ENCODE data around the gene DNLZ. TPM values are rescaled to one million over a fixed set of nuclear protein-coding genes. Genes with fewer than 3 reads are reported as not detected.

The DNLZ gene
- total and polyA plus RNA-seq, 11 donors: 21.3 to 67.8 (median 33.6) TPM

- H3K4me3 ChIP-seq: no peak overlapping the region
- H3K36me3 ChIP-seq: peaks cover 0 to 38% (median 8%) of the 10 kb centered on the region in 9 donors
- peak; percentile 80 to 92 (median 84) for TF ChIP-seq CTCF (IDR thresholded peaks at IDR 0.05)
- no peak for TF ChIP-seq POLR2A (IDR thresholded peaks at IDR 0.05)
- H3K9me3 ChIP-seq: no peaks in the 10 kb centered on the region
- ATAC-seq (peak in 1 of 4 donors; percentile 34), DNase-seq (peak in 4 of 5 donors; percentile 65 to 85 (median 72))
- peaks cover 0 to 46% (median 26%) of the 10 kb centered on the region in 12 donors for H3K4me1 ChIP-seq
- intact Hi-C loops (cut with DNase I): loop anchor here in 7 of 10 donors (1.0 to 10.0 kb wide), 4 partner anchors 57 to 65 kb away; partner anchors contain the start of gene SNAPC4 (in 6 of the 7)
- WGBS, 4 donors: 58 to 76% (median 69%) methylated on average over 16 to 32 of the region's 32 CpGs
- H3K27me3 ChIP-seq: no peaks in the 10 kb centered on the region
- H3K27ac ChIP-seq: peak overlapping the region in 3 of 12 donors; percentile 2 to 94 (median 30)
These were observed 24.2 kb downstream of the DNLZ start for GRCh38 chr9:136339173-136339957.

- 91 to 97% (median 96%) methylated on average over 6 to 25 of the region's 25 CpGs for WGBS, 4 donors
- Histone ChIP-seq H3K4me3 (no peak overlapping the region), H3K27ac (no peak overlapping the region), H3K4me1 (peaks cover 0 to 38% (median 23%) of the 10 kb centered on the region in 12 donors), H3K9me3 (no peaks in the 10 kb centered on the region), H3K36me3 (peaks cover 0 to 38% (median 8%) of the 10 kb centered on the region in 9 donors), H3K27me3 (no peaks in the 10 kb centered on the region)
- DNase-seq (no peak), ATAC-seq (no peak)
- intact Hi-C loops (cut with DNase I): loop anchor here in 5 of 10 donors (2.0 to 10.0 kb wide), 3 partner anchors 58 to 66 kb away; partner anchors contain the start of gene SNAPC4 (in 4 of the 5)
- TF ChIP-seq POLR2A (IDR thresholded peaks at IDR 0.05) (no peak), CTCF (IDR thresholded peaks at IDR 0.05) (no peak)
These were observed 25.0 kb downstream of the DNLZ start for GRCh38 chr9:136338511-136338910.

GRCh38 chr9:136337416-136338395, 25.8 kb downstream of the DNLZ start:
- intact Hi-C loops (cut with DNase I): loop anchor here in 5 of 10 donors (2.0 to 10.0 kb wide), 3 partner anchors 59 to 67 kb away; partner anchors contain the start of gene SNAPC4 (in 4 of the 5)
- H3K9me3 ChIP-seq: no peaks in the 10 kb centered on the region
- peaks cover 0 to 38% (median 8%) of the 10 kb centered on the region in 9 donors for H3K36me3 ChIP-seq
- no peaks in the 10 kb centered on the region for H3K27me3 ChIP-seq
- ATAC-seq (no peak), DNase-seq (no peak)
- no peak overlapping the region for H3K4me3 ChIP-seq
- no peak overlapping the region for H3K27ac ChIP-seq
- no peak for TF ChIP-seq CTCF (IDR thresholded peaks at IDR 0.05)
- no peak for TF ChIP-seq POLR2A (IDR thresholded peaks at IDR 0.05)
- WGBS, 4 donors: 87 to 89% (median 89%) methylated on average over 32 to 43 of the region's 43 CpGs
- H3K4me1 ChIP-seq: peaks cover 0 to 30% (median 15%) of the 10 kb centered on the region in 12 donors

Data from heart left ventricle (tissue), 16 donors.